Keratinocyte (primary cell): ENCODE data around the gene BICD2.

Source experiments
- EZH2 ChIP-seq: IDR thresholded peaks from one replicate; pipeline ENCODE4 v1.6.1; 2012; ENCODE audit warnings: inconsistent platforms, mild to moderate bottlenecking, low read length, moderate library complexity
- TF ChIP-seq, protein P1 (sequence below), 3 experiments: IDR thresholded peaks in 1 of 3; conservative IDR thresholded peaks in 1 of 3; optimal IDR thresholded peaks in 1 of 3; 2 replicates in 2 of 3; 3 replicates in 1 of 3; pipeline versions ENCODE3 to v1.5.1; 2011; ENCODE audit warnings: low read length in 3 of 3, mild to moderate bottlenecking in 3 of 3, moderate library complexity in 2 of 3, control low read depth in 1 of 3, inconsistent platforms in 1 of 3; ENCODE audit not compliant: insufficient read depth in 2 of 3; ENCODE audit errors: extremely low read depth in 1 of 3

- TF ChIP-seq, protein P1, sequence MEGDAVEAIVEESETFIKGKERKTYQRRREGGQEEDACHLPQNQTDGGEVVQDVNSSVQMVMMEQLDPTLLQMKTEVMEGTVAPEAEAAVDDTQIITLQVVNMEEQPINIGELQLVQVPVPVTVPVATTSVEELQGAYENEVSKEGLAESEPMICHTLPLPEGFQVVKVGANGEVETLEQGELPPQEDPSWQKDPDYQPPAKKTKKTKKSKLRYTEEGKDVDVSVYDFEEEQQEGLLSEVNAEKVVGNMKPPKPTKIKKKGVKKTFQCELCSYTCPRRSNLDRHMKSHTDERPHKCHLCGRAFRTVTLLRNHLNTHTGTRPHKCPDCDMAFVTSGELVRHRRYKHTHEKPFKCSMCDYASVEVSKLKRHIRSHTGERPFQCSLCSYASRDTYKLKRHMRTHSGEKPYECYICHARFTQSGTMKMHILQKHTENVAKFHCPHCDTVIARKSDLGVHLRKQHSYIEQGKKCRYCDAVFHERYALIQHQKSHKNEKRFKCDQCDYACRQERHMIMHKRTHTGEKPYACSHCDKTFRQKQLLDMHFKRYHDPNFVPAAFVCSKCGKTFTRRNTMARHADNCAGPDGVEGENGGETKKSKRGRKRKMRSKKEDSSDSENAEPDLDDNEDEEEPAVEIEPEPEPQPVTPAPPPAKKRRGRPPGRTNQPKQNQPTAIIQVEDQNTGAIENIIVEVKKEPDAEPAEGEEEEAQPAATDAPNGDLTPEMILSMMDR (optimal IDR thresholded peaks at IDR 0.05 in 1 of 3, IDR thresholded peaks at IDR 0.05 in 1 of 3, conservative IDR thresholded peaks at IDR 0.05 in 1 of 3; ENCODE audit: extremely low read depth in 1 of 3, insufficient read depth in 2 of 3, low read length in 3 of 3) = no peak
- TF ChIP-seq EZH2 = no peak
These were observed 101.5 kb downstream of the BICD2 start for GRCh38 chr9:92663126-92663525.
